Measurements from ENCODE around the gene SASH1. TPM values are rescaled to one million over a fixed set of nuclear protein-coding genes. Genes with fewer than 3 reads are reported as not detected.
"Not testable (repeated sequence)": the region's sequence is repeated elsewhere in the genome, so short reads cannot be mapped to it uniquely, and the experiment has no call there.

SASH1 gene
- total and polyA plus RNA-seq, 2 experiments from 2014 or later: 69.1 to 99.0 TPM

DNA sequence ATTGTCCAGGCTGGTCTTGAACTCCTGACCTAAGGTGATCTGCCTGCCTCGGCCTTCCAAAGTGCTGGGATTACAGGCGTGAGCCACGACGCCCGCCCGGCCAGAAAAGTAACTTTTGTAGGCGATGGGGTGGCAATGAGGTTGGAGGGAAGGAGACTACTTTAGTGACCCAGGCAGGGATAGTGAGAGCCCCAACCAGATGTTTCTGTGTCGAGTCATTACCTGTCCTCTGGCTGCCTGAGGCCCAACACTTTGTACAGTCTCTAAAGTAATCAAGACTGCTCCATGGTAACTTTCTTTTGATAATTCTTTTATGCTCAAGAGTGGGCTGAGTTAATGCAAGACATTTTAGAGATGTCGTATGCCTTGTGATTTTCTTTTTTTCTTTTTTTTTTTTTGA lies 6.8 kb downstream of the SASH1 start:
- Histone ChIP-seq H3K27ac (no peak overlapping the region), H4K20me1 (ENCODE audit: insufficient read depth) (peaks cover 7% of the 10 kb centered on the region; the same call in 1 of the 2 replicates), H3K79me2 (ENCODE audit: insufficient read depth) (peaks cover 100% of the 10 kb centered on the region), H3K36me3 (ENCODE audit: low read depth) (peaks cover 3% of the 10 kb centered on the region; the same call in 1 of the 2 replicates), H3K4me2 (ENCODE audit: unreplicated experiment) (no peak overlapping the region), H3K9ac (no peak overlapping the region), H3F3A (ENCODE audit: insufficient read depth) (peaks cover 29% of the 10 kb centered on the region), H3K4me3 (no peak overlapping the region), H3K9me3 (ENCODE audit: low read depth) (no peaks in the 10 kb centered on the region), H3K27me3 (replicated peaks; ENCODE audit: insufficient read depth) (no peaks in the 10 kb centered on the region), H3K4me1 (ENCODE audit: insufficient read depth) (peaks cover 33% of the 10 kb centered on the region), H3K9me2 (ENCODE audit: insufficient read depth) (no peaks in the 10 kb centered on the region), H2AFZ (no peak overlapping the region)
- DNase-seq: no peak
- 92 to 94% methylated on average over 9 of the region's 9 CpGs for WGBS, 2 experiments (ENCODE audit: low coverage in 1 of 2, low lambda C conversion rate in 2 of 2, missing lambda C conversion rate in 2 of 2)
- in situ Hi-C loops (cut with MboI): no loop called here
- no peak for TF ChIP-seq EZH2phosphoT487 (IDR thresholded peaks at IDR 0.05; ENCODE audit: insufficient read depth, low read depth)
- TF ChIP-seq EZH2 (IDR thresholded peaks at IDR 0.05; ENCODE audit: insufficient read depth, poor library complexity, severe bottlenecking): no peak

DNA sequence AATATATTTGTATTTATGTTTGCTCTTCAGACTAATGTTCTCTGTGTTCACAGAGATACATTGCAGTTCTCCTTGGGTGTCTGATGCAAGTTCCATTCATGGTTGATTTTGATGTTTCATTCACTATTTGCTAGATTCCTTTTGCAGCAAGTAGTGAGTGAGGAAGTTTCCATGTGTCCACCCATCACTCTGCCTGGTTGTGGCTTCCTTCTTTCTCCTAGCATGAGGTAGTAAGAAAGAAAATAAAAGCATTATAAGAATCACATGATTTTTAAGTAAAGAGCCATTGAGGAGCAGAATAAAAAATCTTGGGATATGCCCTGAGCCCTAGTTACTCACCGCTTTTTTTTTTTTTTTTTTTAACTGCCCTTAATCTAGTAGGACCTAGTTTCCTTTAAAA lies 8.7 kb downstream of the SASH1 start:
- no peak overlapping the region for H3K9ac ChIP-seq
- no peak overlapping the region for H3K27ac ChIP-seq
- 95 to 97% methylated on average over 1 of the region's 1 CpG for WGBS, 2 experiments (ENCODE audit: low coverage in 1 of 2, low lambda C conversion rate in 2 of 2, missing lambda C conversion rate in 2 of 2)
- no peaks in the 10 kb centered on the region for H3K27me3 ChIP-seq (replicated peaks; ENCODE audit: insufficient read depth)
- H3F3A ChIP-seq (ENCODE audit: insufficient read depth): peaks cover 25% of the 10 kb centered on the region
- H3K4me1 ChIP-seq (ENCODE audit: insufficient read depth): peaks cover 15% of the 10 kb centered on the region
- no peak overlapping the region for H3K4me3 ChIP-seq
- H2AFZ ChIP-seq: no peak overlapping the region
- H4K20me1 ChIP-seq (ENCODE audit: insufficient read depth): peaks cover 7% of the 10 kb centered on the region; the same call in 1 of the 2 replicates
- TF ChIP-seq EZH2phosphoT487 (IDR thresholded peaks at IDR 0.05; ENCODE audit: insufficient read depth, low read depth) (no peak), EZH2 (IDR thresholded peaks at IDR 0.05; ENCODE audit: insufficient read depth, poor library complexity, severe bottlenecking) (no peak)
- H3K4me2 ChIP-seq (ENCODE audit: unreplicated experiment): no peak overlapping the region
- peaks cover 100% of the 10 kb centered on the region for H3K79me2 ChIP-seq (ENCODE audit: insufficient read depth)
- in situ Hi-C loops (cut with MboI): no loop called here
- no peak for DNase-seq
- no peaks in the 10 kb centered on the region for H3K9me3 ChIP-seq (ENCODE audit: low read depth)
- no peaks in the 10 kb centered on the region for H3K9me2 ChIP-seq (ENCODE audit: insufficient read depth)
- H3K36me3 ChIP-seq (ENCODE audit: low read depth): peaks cover 3% of the 10 kb centered on the region; the same call in 1 of the 2 replicates

DNA sequence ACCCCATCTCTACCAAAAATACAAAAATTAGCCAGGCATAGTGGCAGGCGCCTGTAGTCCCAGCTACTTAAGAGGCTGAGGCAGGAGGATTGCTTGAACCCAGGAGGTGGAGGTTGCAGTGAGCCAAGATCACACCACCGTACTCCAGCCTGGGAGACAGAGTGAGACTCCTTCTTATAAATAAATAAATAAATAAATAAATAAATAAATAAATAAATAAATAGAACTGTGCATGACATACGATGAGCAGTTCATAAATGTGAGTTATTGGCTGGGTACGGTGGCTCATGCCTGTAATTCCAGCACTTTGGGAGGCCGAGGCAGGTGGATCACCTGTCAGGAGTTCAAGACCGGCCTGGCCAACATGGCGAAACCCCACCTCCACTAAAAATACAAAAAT lies 9.8 kb downstream of the SASH1 start:
- H3K4me2 ChIP-seq (ENCODE audit: unreplicated experiment); H3K27me3 ChIP-seq (replicated peaks; ENCODE audit: insufficient read depth): not testable (repeated sequence)

DNA sequence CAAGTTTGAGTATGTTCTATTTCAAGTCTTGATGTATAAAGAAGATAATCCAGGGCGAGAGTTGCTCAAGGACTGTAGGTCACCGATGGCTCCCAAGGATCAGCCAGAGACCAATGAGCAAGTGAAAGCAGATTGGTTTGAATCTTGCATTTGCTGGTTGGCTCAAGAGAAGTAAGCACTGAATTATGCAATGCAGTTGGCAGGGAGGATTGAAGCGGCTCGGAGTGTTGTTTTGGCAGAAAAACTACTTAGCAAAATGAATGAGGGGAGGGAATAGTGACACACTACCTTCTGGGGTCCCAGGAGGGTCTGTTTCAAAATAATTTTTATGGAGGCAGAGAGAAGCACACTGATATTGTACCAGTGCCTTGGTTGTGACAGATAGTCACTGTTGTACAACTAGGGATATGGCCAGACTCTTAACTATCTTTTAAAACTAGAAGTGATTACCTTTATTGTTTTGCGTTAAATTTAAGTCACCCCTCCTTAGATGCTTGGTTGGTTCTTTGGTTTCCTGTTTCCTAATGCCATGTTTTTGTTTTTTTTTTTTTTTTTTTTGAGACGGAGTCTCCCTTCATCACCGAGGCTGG lies 15.7 kb downstream of the SASH1 start:
- no peak overlapping the region for H3K4me3 ChIP-seq
- H3K9me2 ChIP-seq (ENCODE audit: insufficient read depth): no peaks in the 10 kb centered on the region
- H2AFZ ChIP-seq: no peak overlapping the region
- H3K4me1 ChIP-seq (ENCODE audit: insufficient read depth): no peaks in the 10 kb centered on the region
- no peaks in the 10 kb centered on the region; the same call in 1 of the 2 replicates for H4K20me1 ChIP-seq (ENCODE audit: insufficient read depth)
- in situ Hi-C loops (cut with MboI): no loop called here
- no peak overlapping the region for H3K4me2 ChIP-seq (ENCODE audit: unreplicated experiment)
- no peak overlapping the region for H3K27ac ChIP-seq
- peaks cover 5% of the 10 kb centered on the region; the same call in 1 of the 2 replicates for H3K36me3 ChIP-seq (ENCODE audit: low read depth)
- peaks cover 5% of the 10 kb centered on the region; the same call in 1 of the 2 replicates for H3F3A ChIP-seq (ENCODE audit: insufficient read depth)
- peaks cover 99% of the 10 kb centered on the region for H3K79me2 ChIP-seq (ENCODE audit: insufficient read depth)
- H3K9ac ChIP-seq: no peak overlapping the region
- H3K9me3 ChIP-seq (ENCODE audit: low read depth): no peaks in the 10 kb centered on the region
- TF ChIP-seq EZH2 (IDR thresholded peaks at IDR 0.05; ENCODE audit: insufficient read depth, poor library complexity, severe bottlenecking) (no peak), EZH2phosphoT487 (IDR thresholded peaks at IDR 0.05; ENCODE audit: insufficient read depth, low read depth) (no peak)
- peak; percentile 68 for DNase-seq
- H3K27me3 ChIP-seq (replicated peaks; ENCODE audit: insufficient read depth): no peaks in the 10 kb centered on the region
- WGBS, 2 experiments (ENCODE audit: low coverage in 1 of 2, low lambda C conversion rate in 2 of 2, missing lambda C conversion rate in 2 of 2): 45 to 55% methylated on average over 5 to 7 of the region's 7 CpGs

More for the DNA sequence above, 9.8 kb downstream of the SASH1 start:
- H3K27ac ChIP-seq; H3K4me3 ChIP-seq; H2AFZ ChIP-seq; H4K20me1 ChIP-seq (ENCODE audit: insufficient read depth); in situ Hi-C loops (cut with MboI); H3K9ac ChIP-seq; H3K9me2 ChIP-seq (ENCODE audit: insufficient read depth); H3K9me3 ChIP-seq (ENCODE audit: low read depth); H3K36me3 ChIP-seq (ENCODE audit: low read depth); DNase-seq: not testable (repeated sequence)
- Histone ChIP-seq H3K4me1 (ENCODE audit: insufficient read depth) (peaks cover 11% of the 10 kb centered on the region), H3K79me2 (ENCODE audit: insufficient read depth) (peaks cover 100% of the 10 kb centered on the region), H3F3A (ENCODE audit: insufficient read depth) (peaks cover 22% of the 10 kb centered on the region)
- WGBS, 2 experiments (ENCODE audit: low coverage in 1 of 2, low lambda C conversion rate in 2 of 2, missing lambda C conversion rate in 2 of 2): 97 to 99% methylated on average over 7 of the region's 7 CpGs

Measured in GM23248 (cell line).